WTC11 (cell line): ENCODE data around the gene NR3C1.

Source experiments
- NR1H2 ChIP-seq: sonication (generic); formaldehyde crosslinking; IDR thresholded peaks from 2 replicates; pipeline ENCODE4 v1.9.0; 2021; ENCODE audit warnings: mild to moderate bottlenecking, moderate library complexity, missing genetic modification reagents
- NR2C2 ChIP-seq: sonication (generic); formaldehyde crosslinking; IDR thresholded peaks from 2 replicates; pipeline ENCODE4 v1.8.0; 2022; ENCODE audit warnings: mild to moderate bottlenecking, missing genetic modification reagents
- SP1 ChIP-seq: sonication (generic); formaldehyde crosslinking; conservative IDR thresholded peaks from 2 replicates; pipeline ENCODE4 v1.8.1; 2022; ENCODE audit warnings: missing genetic modification reagents
- STAT6 ChIP-seq: sonication (generic); formaldehyde crosslinking; conservative IDR thresholded peaks from 2 replicates; pipeline ENCODE4 v1.8.1; 2023; ENCODE audit warnings: mild to moderate bottlenecking, low read depth, missing genetic modification reagents, moderate library complexity
- TEAD4 ChIP-seq: sonication (generic); formaldehyde crosslinking; IDR thresholded peaks from 2 replicates; pipeline ENCODE4 v1.8.0; 2022; ENCODE audit warnings: mild to moderate bottlenecking, missing genetic modification reagents

- TF ChIP-seq TEAD4 (CRISPR knock-in tag) (no peak), SP1 (no peak), NR2C2 (CRISPR knock-in tag) (no peak), NR1H2 (CRISPR knock-in tag) (no peak), STAT6 (CRISPR knock-in tag) (no peak)
Measured at GRCh38 chr5:143405063-143405848, 1.8 kb upstream of the NR3C1 start.
